ENCODE results near the gene CAPN10.

DNA sequence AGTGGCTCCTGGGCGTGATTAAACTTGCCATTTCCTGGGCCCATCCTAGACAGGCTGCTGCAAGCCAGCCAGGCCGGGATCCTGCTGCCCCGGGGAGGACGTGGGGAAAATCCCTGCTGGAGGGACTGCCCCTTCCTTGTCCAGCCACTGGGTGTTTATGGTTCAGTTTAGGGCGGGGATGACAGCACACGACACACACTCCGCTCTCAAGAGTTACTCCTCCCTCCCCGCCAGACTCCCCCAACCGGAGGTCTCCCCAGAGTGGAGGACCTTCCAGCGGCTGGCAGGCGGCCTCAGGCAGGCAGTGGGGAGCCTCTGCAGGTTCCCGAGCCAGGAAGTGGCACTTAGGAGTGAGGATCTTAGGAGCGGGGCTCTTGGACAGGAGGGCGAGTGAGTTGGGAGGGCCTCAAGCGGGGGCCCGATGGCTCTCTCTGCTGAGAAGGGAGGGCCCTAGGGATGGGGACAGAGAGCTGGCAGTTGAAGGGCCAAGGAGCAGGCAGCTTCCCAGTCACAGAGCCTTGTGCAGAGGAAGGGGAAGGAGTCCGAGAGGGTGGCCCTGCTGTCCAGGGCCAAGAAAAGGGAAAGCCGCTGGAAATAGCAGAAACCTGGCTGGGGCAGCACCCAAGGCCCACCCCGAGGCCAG lies 33.1 kb downstream of the CAPN10 start:
- TF ChIP-seq, protein P1, sequence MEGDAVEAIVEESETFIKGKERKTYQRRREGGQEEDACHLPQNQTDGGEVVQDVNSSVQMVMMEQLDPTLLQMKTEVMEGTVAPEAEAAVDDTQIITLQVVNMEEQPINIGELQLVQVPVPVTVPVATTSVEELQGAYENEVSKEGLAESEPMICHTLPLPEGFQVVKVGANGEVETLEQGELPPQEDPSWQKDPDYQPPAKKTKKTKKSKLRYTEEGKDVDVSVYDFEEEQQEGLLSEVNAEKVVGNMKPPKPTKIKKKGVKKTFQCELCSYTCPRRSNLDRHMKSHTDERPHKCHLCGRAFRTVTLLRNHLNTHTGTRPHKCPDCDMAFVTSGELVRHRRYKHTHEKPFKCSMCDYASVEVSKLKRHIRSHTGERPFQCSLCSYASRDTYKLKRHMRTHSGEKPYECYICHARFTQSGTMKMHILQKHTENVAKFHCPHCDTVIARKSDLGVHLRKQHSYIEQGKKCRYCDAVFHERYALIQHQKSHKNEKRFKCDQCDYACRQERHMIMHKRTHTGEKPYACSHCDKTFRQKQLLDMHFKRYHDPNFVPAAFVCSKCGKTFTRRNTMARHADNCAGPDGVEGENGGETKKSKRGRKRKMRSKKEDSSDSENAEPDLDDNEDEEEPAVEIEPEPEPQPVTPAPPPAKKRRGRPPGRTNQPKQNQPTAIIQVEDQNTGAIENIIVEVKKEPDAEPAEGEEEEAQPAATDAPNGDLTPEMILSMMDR (IDR thresholded peaks at IDR 0.05; ENCODE audit: extremely low read depth in 1 of 2, insufficient read depth in 1 of 2, low read depth in 1 of 2, low read length in 2 of 2) = no peak
- TF ChIP-seq JUN (IDR thresholded peaks at IDR 0.05; ENCODE audit: borderline replicate concordance, insufficient read depth, insufficient read length, low read depth) (no peak), POLR2A (IDR thresholded peaks at IDR 0.05; ENCODE audit: low read depth, low read length) (no peak), GATA2 (IDR thresholded peaks at IDR 0.05; ENCODE audit: insufficient read depth, insufficient read length, low read depth, low read length) (no peak), EZH2 (IDR thresholded peaks at IDR 0.05; ENCODE audit: borderline replicate concordance, low read depth, low read length, severe bottlenecking) (no peak), MYC (IDR thresholded peaks at IDR 0.05; ENCODE audit: low read depth, low read length) (no peak)
- TF ChIP-seq, protein P2, sequence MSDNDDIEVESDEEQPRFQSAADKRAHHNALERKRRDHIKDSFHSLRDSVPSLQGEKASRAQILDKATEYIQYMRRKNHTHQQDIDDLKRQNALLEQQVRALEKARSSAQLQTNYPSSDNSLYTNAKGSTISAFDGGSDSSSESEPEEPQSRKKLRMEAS (IDR thresholded peaks at IDR 0.05; ENCODE audit: insufficient read depth, insufficient read length) = no peak

Data from endothelial cell of umbilical vein (primary cell).